Mucosa of rectum (tissue), 2 donors: ENCODE data around the gene RHEX.

ENCODE experiments used
- H3K27ac ChIP-seq, 2 donors: one replicate each; pipeline ENCODE4 v1.7.0; 2013; ENCODE audit warnings: inconsistent platforms in 2 of 2, low read depth in 2 of 2, low read length in 2 of 2
- H3K27me3 ChIP-seq, 2 donors: one replicate each; pipeline ENCODE4 v1.7.0; 2013; ENCODE audit warnings: low read length in 2 of 2; ENCODE audit not compliant: control insufficient read depth in 2 of 2, insufficient read depth in 2 of 2
- H3K36me3 ChIP-seq, 2 donors: one replicate each; pipeline ENCODE4 v1.7.0; 2013; ENCODE audit warnings: low read length in 2 of 2; ENCODE audit not compliant: control insufficient read depth in 2 of 2, insufficient read depth in 2 of 2
- H3K4me1 ChIP-seq, 2 donors: one replicate each; pipeline ENCODE4 v1.7.0; 2013; ENCODE audit warnings: low read length in 2 of 2, mild to moderate bottlenecking in 1 of 2; ENCODE audit not compliant: control insufficient read depth in 2 of 2, insufficient read depth in 2 of 2
- H3K4me3 ChIP-seq, 2 donors: one replicate each; pipeline ENCODE4 v1.7.0; 2013; ENCODE audit warnings: low read length in 2 of 2
- H3K9ac ChIP-seq, 2 donors: one replicate each; pipeline ENCODE4 v1.7.0; 2013; ENCODE audit warnings: low read length in 2 of 2, low read depth in 1 of 2, mild to moderate bottlenecking in 1 of 2
- H3K9me3 ChIP-seq, 2 donors: one replicate each; pipeline ENCODE4 v1.7.0; 2013; ENCODE audit warnings: low read length in 2 of 2; ENCODE audit not compliant: control insufficient read depth in 2 of 2
- donor health status: healthy.
- donor health status: Normal muscosa, but diverticular disease.

Gene RHEX

GRCh38 chr1:206106328-206107167 is 53.6 kb downstream of the RHEX start:
- Histone ChIP-seq H3K9me3 (no peaks in the 10 kb centered on the region), H3K4me1 (no peaks in the 10 kb centered on the region), H3K36me3 (no peaks in the 10 kb centered on the region), H3K27me3 (no peaks in the 10 kb centered on the region), H3K27ac (no peak overlapping the region), H3K9ac (no peak overlapping the region), H3K4me3 (no peak overlapping the region)

- no peaks in the 10 kb centered on the region for H3K36me3 ChIP-seq
- no peak overlapping the region for H3K4me3 ChIP-seq
- no peaks in the 10 kb centered on the region for H3K9me3 ChIP-seq
- H3K4me1 ChIP-seq: no peaks in the 10 kb centered on the region
- no peak overlapping the region for H3K9ac ChIP-seq
- no peak overlapping the region for H3K27ac ChIP-seq
- no peaks in the 10 kb centered on the region for H3K27me3 ChIP-seq
Measured at GRCh38 chr1:206107168-206107544, 54.2 kb downstream of the RHEX start.

- no peak overlapping the region for H3K9ac ChIP-seq
- H3K4me1 ChIP-seq: peaks cover 0 to 4% of the 10 kb centered on the region in 2 donors
- H3K27me3 ChIP-seq: no peaks in the 10 kb centered on the region
- no peak overlapping the region for H3K27ac ChIP-seq
- H3K4me3 ChIP-seq: no peak overlapping the region
- H3K9me3 ChIP-seq: no peaks in the 10 kb centered on the region
- no peaks in the 10 kb centered on the region for H3K36me3 ChIP-seq
Measured at GRCh38 chr1:206108635-206109034, 55.7 kb downstream of the RHEX start.

GRCh38 chr1:206109718-206110117 is 56.7 kb downstream of the RHEX start:
- Histone ChIP-seq H3K27me3 (no peaks in the 10 kb centered on the region), H3K4me3 (no peak overlapping the region), H3K36me3 (no peaks in the 10 kb centered on the region), H3K9ac (no peak overlapping the region), H3K27ac (no peak overlapping the region), H3K4me1 (peaks cover 0 to 4% of the 10 kb centered on the region in 2 donors), H3K9me3 (no peaks in the 10 kb centered on the region)

- Histone ChIP-seq H3K9me3 (no peaks in the 10 kb centered on the region), H3K9ac (no peak overlapping the region), H3K36me3 (no peaks in the 10 kb centered on the region), H3K4me1 (peaks cover 0 to 4% of the 10 kb centered on the region in 2 donors), H3K4me3 (no peak overlapping the region), H3K27me3 (no peaks in the 10 kb centered on the region), H3K27ac (no peak overlapping the region)
Measured at GRCh38 chr1:206110161-206110560, 57.2 kb downstream of the RHEX start.

- Histone ChIP-seq H3K9ac (no peak overlapping the region), H3K4me3 (no peak overlapping the region), H3K9me3 (no peaks in the 10 kb centered on the region), H3K27me3 (no peaks in the 10 kb centered on the region), H3K4me1 (peaks cover 0 to 4% of the 10 kb centered on the region in 2 donors), H3K36me3 (no peaks in the 10 kb centered on the region), H3K27ac (no peak overlapping the region)
Measured at GRCh38 chr1:206110820-206111219, 57.8 kb downstream of the RHEX start.

- H3K4me1 ChIP-seq: peaks cover 0 to 4% of the 10 kb centered on the region in 2 donors
- no peaks in the 10 kb centered on the region for H3K36me3 ChIP-seq
- no peak overlapping the region for H3K27ac ChIP-seq
- no peaks in the 10 kb centered on the region for H3K9me3 ChIP-seq
- no peaks in the 10 kb centered on the region for H3K27me3 ChIP-seq
- no peak overlapping the region for H3K9ac ChIP-seq
- H3K4me3 ChIP-seq: no peak overlapping the region
Measured at GRCh38 chr1:206111271-206111927, 58.4 kb downstream of the RHEX start.

GRCh38 chr1:206112600-206113301 is 59.8 kb downstream of the RHEX start:
- H3K9me3 ChIP-seq: no peaks in the 10 kb centered on the region
- no peak overlapping the region for H3K9ac ChIP-seq
- H3K36me3 ChIP-seq: no peaks in the 10 kb centered on the region
- peaks cover 6 to 11% of the 10 kb centered on the region in 2 donors for H3K4me1 ChIP-seq
- peaks cover 1 to 11% of the 10 kb centered on the region in 2 donors for H3K27me3 ChIP-seq
- no peak overlapping the region for H3K27ac ChIP-seq
- H3K4me3 ChIP-seq: no peak overlapping the region

- H3K27ac ChIP-seq: no peak overlapping the region
- H3K4me3 ChIP-seq: no peak overlapping the region
- H3K9ac ChIP-seq: no peak overlapping the region
- no peaks in the 10 kb centered on the region for H3K36me3 ChIP-seq
- peaks cover 6 to 12% of the 10 kb centered on the region in 2 donors for H3K27me3 ChIP-seq
- H3K4me1 ChIP-seq: peaks cover 8 to 11% of the 10 kb centered on the region in 2 donors
- H3K9me3 ChIP-seq: no peaks in the 10 kb centered on the region
Measured at GRCh38 chr1:206114692-206115640, 62.0 kb downstream of the RHEX start.
